Naive thymus-derived CD4-positive, alpha-beta T cell (primary cell): ENCODE data around the gene CCDC159. TPM values are rescaled to one million over a fixed set of nuclear protein-coding genes. Genes with fewer than 3 reads are reported as not detected.
"Not testable (repeated sequence)": the region's sequence is repeated elsewhere in the genome, so short reads cannot be mapped to it uniquely, and the experiment has no call there.

Experiments used
- ATAC-seq: fragments of 150-1000 bp; cut with Tn5 transposase; 2 replicates; pipeline ENCODE4 v1.10.0; 2021; ENCODE audit warnings: mild to moderate bottlenecking, moderate library complexity
- CTCF ChIA-PET: fragments of 350-600 bp; sonication (Branson Sonifier 250); formaldehyde crosslinking; loops from one replicate; lab custom pipeline; 2021; ENCODE audit warnings: antibody characterized with exemption; lab: Charles Lee
- POLR2A ChIA-PET: fragments of 350-600 bp; sonication (Branson Sonifier 250); formaldehyde crosslinking; loops from one replicate; lab custom pipeline; 2021; ENCODE audit warnings: antibody characterized with exemption, inconsistent platforms; lab: Charles Lee
- DNase-seq, 9 donors: peaks; one replicate each; pipeline versions ENCODE4 v3.0.0 to v3.0.0-alpha.2; 2020 to 2022; ENCODE audit warnings: mixed read lengths in 1 of 9
- H3K27ac ChIP-seq: one replicate; pipeline ENCODE4 v1.7.0; 2013; ENCODE audit warnings: mild to moderate bottlenecking, low read depth, low read length, moderate library complexity
- H3K27me3 ChIP-seq, 2 donors: one replicate each; pipeline ENCODE4 v1.7.0; 2013; ENCODE audit warnings: low read length in 2 of 2, mild to moderate bottlenecking in 2 of 2, moderate library complexity in 2 of 2; ENCODE audit not compliant: control insufficient read depth in 2 of 2, insufficient read depth in 2 of 2
- H3K36me3 ChIP-seq, 3 experiments: 1 replicate in 2 of 3; 2 replicates in 1 of 3; pipeline ENCODE4 v1.7.0; 2013; ENCODE audit warnings: low read length in 3 of 3, mild to moderate bottlenecking in 3 of 3, moderate library complexity in 1 of 3; ENCODE audit not compliant: insufficient read depth in 3 of 3, control insufficient read depth in 2 of 3
- H3K4me1 ChIP-seq, 2 donors: one replicate each; pipeline ENCODE4 v1.7.0; 2013; ENCODE audit warnings: low read length in 2 of 2, mild to moderate bottlenecking in 2 of 2, moderate library complexity in 1 of 2; ENCODE audit not compliant: control insufficient read depth in 2 of 2, insufficient read depth in 2 of 2
- H3K4me3 ChIP-seq: 2 replicates; pipeline ENCODE4 v1.7.0; 2013; ENCODE audit warnings: mild to moderate bottlenecking, low read length
- H3K9me3 ChIP-seq, 3 experiments: 1 replicate in 2 of 3; 2 replicates in 1 of 3; pipeline ENCODE4 v1.7.0; 2013; ENCODE audit warnings: low read length in 3 of 3; ENCODE audit not compliant: control insufficient read depth in 2 of 3
- H3K27ac Mint-ChIP-seq, 9 donors: one replicate each; pipeline ENCODE4 v1.8.0; 2020 to 2022; ENCODE audit warnings: mixed read lengths in 9 of 9, mild to moderate bottlenecking in 8 of 9, moderate library complexity in 5 of 9, inconsistent platforms in 2 of 9
- H3K27me3 Mint-ChIP-seq, 5 donors: one replicate each; pipeline ENCODE4 v1.8.0; 2021 to 2022; ENCODE audit warnings: mixed read lengths in 5 of 5, mild to moderate bottlenecking in 1 of 5
- H3K36me3 Mint-ChIP-seq, 5 donors: one replicate each; pipeline ENCODE4 v1.8.0; 2020 to 2022; ENCODE audit warnings: mixed read lengths in 5 of 5, mild to moderate bottlenecking in 3 of 5, inconsistent platforms in 1 of 5
- H3K4me1 Mint-ChIP-seq, 7 donors: one replicate each; pipeline ENCODE4 v1.8.0; 2020 to 2022; ENCODE audit warnings: mixed read lengths in 7 of 7, mild to moderate bottlenecking in 3 of 7, inconsistent platforms in 1 of 7
- H3K4me3 Mint-ChIP-seq, 10 donors: one replicate each; pipeline ENCODE4 v1.8.0; 2020 to 2022; ENCODE audit warnings: mild to moderate bottlenecking in 10 of 10, mixed read lengths in 10 of 10, moderate library complexity in 6 of 10, inconsistent platforms in 2 of 10
- H3K9me3 Mint-ChIP-seq, 11 donors: one replicate each; pipeline ENCODE4 v1.8.0; 2020 to 2022; ENCODE audit warnings: mixed read lengths in 11 of 11, mild to moderate bottlenecking in 4 of 11, inconsistent platforms in 1 of 11, moderate library complexity in 1 of 11
- intact Hi-C, 2 donors: fragments of 100-400 bp; cut with micrococcal nuclease; formaldehyde crosslinking; loops; one replicate each; pipeline ENCODE4 v1.15.1; 2023
- polyA plus RNA-seq, 2 donors: library from polyadenylated mRNA; unstranded; fragments of 300-500 nt; fragmentation: Illumina TruSeq; gene quantifications; one replicate each; pipeline ENCODE4 v1.2.3, GENCODE V29; 2021
- total RNA-seq, 6 experiments: library from RNA in 5 of 6; stranded (reverse) in 5 of 6; gene quantifications; 1 replicate in 5 of 6; 2 replicates in 1 of 6; pipeline ENCODE4 v1.2.3 and lab custom pipeline; 2021 to 2026

CCDC159 gene
- total and polyA plus RNA-seq, 7 experiments from 2014 or later: 10.0 to 87.4 (median 57.5) TPM

DNA sequence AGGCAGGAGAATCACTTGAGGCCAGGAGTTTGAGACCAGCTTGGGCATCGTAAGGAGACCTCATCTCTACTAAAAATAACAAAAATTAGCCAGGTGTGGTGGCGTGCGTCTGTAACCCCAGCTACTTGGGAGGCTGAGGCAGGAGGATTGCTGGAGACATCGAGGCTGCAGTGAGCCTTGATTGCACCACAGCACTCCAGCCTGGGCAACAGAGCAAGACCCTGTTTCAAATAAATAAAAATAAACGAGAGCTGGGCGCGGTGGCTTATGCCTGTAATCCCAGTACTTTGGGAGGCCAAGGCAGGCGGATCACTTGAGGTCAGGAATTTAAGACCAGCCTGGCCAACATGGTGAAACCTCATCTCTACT, 6.2 kb upstream of the CCDC159 start:
- H3K4me1 ChIP-seq: peaks cover 7 to 29% of the 10 kb centered on the region in 2 donors
- H3K36me3 Mint-ChIP-seq: peaks cover 6 to 24% (median 17%) of the 10 kb centered on the region in 5 donors
- peak overlapping the region; percentile 75 for H3K4me3 ChIP-seq
- peaks cover 0 to 41% (median 29%) of the 10 kb centered on the region in 7 donors for H3K4me1 Mint-ChIP-seq
- H3K27me3 ChIP-seq, H3K9me3 ChIP-seq, H3K27ac ChIP-seq, DNase-seq, H3K9me3 Mint-ChIP-seq, H3K27me3 Mint-ChIP-seq, intact Hi-C loops, ATAC-seq: not testable (repeated sequence)
- ChIA-PET CTCF (interaction anchor here (0.5 to 0.9 kb wide), 3 partner anchors 12 to 301 kb away, joined by 3 read pairs; partner anchors contain the start of gene SWSAP1), POLR2A (interaction anchor here (0.6 to 4.2 kb wide), 3 partner anchors 34 to 173 kb away, joined by 3 to 24 read pairs (median 9); partner anchors contain the start of gene SWSAP1)
- H3K4me3 Mint-ChIP-seq: peak overlapping the region; percentile 75 to 88 (median 80)
- peaks cover 0 to 19% (median 4%) of the 10 kb centered on the region in 3 experiments for H3K36me3 ChIP-seq
- peak overlapping the region in 2 of 9 donors; percentile 52 to 86 for H3K27ac Mint-ChIP-seq

DNA sequence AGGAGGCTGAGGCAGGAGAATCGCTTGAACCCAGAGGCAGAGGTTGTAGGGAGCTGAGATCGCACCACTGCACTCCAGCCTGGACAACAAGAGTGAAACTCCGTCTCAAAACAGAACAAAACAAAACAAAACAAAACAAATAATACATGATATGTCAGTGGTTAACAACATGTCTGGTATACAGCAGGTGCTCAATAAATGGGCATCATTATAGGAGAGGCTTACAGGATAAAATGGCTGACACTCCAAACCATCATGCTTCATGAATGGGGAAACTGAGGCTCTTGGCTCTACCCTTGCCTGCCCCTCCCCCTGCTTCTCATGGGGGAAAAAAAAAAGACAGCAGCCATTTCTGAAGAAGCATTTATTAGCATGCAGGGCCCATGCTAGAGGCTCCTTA, 3.9 kb upstream of the CCDC159 start:
- H3K4me1 Mint-ChIP-seq: peaks cover 21 to 57% (median 45%) of the 10 kb centered on the region in 7 donors
- peak overlapping the region in 1 of 10 donors; percentile 45 for H3K4me3 Mint-ChIP-seq
- H3K9me3 ChIP-seq: no peaks in the 10 kb centered on the region
- ATAC-seq (no peak), DNase-seq (no peak)
- no peaks in the 10 kb centered on the region for H3K9me3 Mint-ChIP-seq
- intact Hi-C loops: no loop called here
- no peak overlapping the region for H3K27ac Mint-ChIP-seq
- no peak overlapping the region for H3K27ac ChIP-seq
- H3K27me3 ChIP-seq: no peaks in the 10 kb centered on the region
- H3K36me3 ChIP-seq: peaks cover 0 to 9% (median 0%) of the 10 kb centered on the region in 3 experiments
- peaks cover 18 to 39% of the 10 kb centered on the region in 2 donors for H3K4me1 ChIP-seq
- CTCF ChIA-PET: no interaction called here
- no peaks in the 10 kb centered on the region for H3K27me3 Mint-ChIP-seq
- POLR2A ChIA-PET: no interaction called here
- no peak overlapping the region for H3K4me3 ChIP-seq
- peaks cover 0 to 5% (median 0%) of the 10 kb centered on the region in 5 donors for H3K36me3 Mint-ChIP-seq

DNA sequence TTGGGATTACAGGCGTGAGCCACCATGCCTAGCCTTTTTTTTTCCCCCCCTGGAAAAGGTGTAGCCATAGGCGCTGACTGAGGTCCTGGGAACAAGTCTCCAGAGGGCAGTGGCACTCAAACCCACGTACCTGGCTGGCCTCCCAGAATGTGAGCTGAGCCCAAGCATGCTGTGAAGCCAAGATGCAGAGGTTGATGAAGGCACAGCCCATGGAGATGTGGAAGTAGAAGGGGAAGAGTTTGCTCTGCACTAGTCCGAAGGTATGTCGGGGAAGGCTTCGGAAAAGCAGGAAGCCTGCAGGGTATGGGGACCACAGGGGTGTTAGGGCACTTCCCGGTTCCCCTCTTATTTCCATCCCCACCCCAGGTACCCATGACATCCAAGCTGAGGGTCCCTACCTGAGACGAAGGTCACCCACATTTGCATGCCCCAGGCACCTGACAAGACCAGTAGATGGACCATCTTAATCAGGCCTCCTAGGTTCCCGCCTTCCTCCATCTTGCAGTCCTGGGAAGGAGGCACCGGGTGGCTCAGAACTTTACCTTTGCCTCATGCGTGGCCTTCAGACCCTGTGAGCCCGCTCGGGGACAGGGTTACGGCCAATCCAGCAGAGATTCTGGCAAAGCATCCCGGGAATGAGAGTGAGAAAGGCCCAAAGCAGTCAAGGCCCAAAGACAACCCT, 1.1 kb upstream of the CCDC159 start:
- H3K4me1 ChIP-seq: peaks cover 13 to 14% of the 10 kb centered on the region in 2 donors
- H3K4me1 Mint-ChIP-seq: peaks cover 22 to 39% (median 29%) of the 10 kb centered on the region in 7 donors
- POLR2A ChIA-PET: interaction anchor here (1.5 to 4.8 kb wide), 4 partner anchors 12 to 32 kb away, joined by 3 to 36 read pairs (median 4); partner anchors contain the start of gene SWSAP1

DNA sequence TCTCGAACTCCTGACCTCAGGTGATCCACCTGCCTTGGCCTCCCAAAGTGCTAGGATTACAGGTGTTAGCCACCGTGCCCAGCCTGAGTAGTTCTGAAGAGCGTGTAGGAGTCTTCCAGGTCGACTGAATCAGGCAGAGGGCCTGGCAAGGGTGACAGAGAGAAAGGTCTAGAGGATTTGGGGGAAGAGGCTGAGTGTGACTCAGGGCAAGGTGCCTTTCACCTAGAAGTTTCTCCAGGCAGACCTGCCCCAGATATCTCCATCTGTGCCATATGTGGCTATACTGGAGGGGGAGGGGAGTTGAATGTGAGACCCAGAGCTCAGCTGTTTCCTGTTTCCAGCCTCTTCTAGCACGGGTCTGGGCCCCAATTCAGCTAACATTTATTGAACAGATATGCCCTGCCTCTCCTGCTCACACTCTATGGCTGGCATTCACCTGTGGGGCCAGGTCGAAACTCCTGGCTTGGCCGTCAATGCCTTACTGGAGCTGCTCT, 1.3 kb downstream of the CCDC159 start:
- Histone ChIP-seq H3K27me3 (no peaks in the 10 kb centered on the region), H3K36me3 (peaks cover 0 to 7% (median 0%) of the 10 kb centered on the region in 3 experiments), H3K4me1 (peaks cover 13 to 14% of the 10 kb centered on the region in 2 donors), H3K4me3 (no peak overlapping the region), H3K27ac (no peak overlapping the region), H3K9me3 (peaks cover 0 to 9% (median 0%) of the 10 kb centered on the region in 3 experiments)
- Mint-ChIP-seq H3K9me3 (peaks cover 0 to 9% (median 0%) of the 10 kb centered on the region in 11 donors), H3K4me3 (peak overlapping the region; percentile 64 to 100 (median 98)), H3K36me3 (peaks cover 0 to 9% (median 0%) of the 10 kb centered on the region in 5 donors), H3K4me1 (peaks cover 22 to 39% (median 29%) of the 10 kb centered on the region in 7 donors), H3K27me3 (no peaks in the 10 kb centered on the region), H3K27ac (peak overlapping the region in 7 of 9 donors; percentile 36 to 97 (median 70))
- POLR2A ChIA-PET: interaction anchor here (0.6 to 4.8 kb wide), 6 partner anchors 10 to 735 kb away, joined by 3 to 36 read pairs (median 4); partner anchors contain the start of gene SWSAP1
- DNase-seq: no peak
- intact Hi-C loops: loop anchor here in 1 of 2 donors (5.0 kb wide), 1 partner anchor 390 kb away; the partner anchor contains the start of gene ZNF823
- CTCF ChIA-PET: no interaction called here
- ATAC-seq: no peak

More for the DNA sequence above, 1.1 kb upstream of the CCDC159 start:
- H3K27me3 Mint-ChIP-seq: no peaks in the 10 kb centered on the region
- CTCF ChIA-PET: interaction anchor here (1.5 kb wide), 1 partner anchor 30 kb away, joined by 13 read pairs; the partner anchor contains the start of gene SWSAP1
- Histone ChIP-seq H3K27me3 (no peaks in the 10 kb centered on the region), H3K36me3 (peaks cover 0 to 7% (median 0%) of the 10 kb centered on the region in 3 experiments), H3K9me3 (peaks cover 0 to 9% (median 0%) of the 10 kb centered on the region in 3 experiments), H3K27ac (peak overlapping the region; percentile 83), H3K4me3 (peak overlapping the region; percentile 75)
- DNase-seq (no peak), ATAC-seq (no peak)
- intact Hi-C loops: loop anchor here in 1 of 2 donors (5.0 kb wide), 1 partner anchor 392 kb away; the partner anchor contains the start of gene ZNF823
- peak overlapping the region; percentile 92 to 100 (median 98) for H3K4me3 Mint-ChIP-seq
- H3K9me3 Mint-ChIP-seq: peaks cover 0 to 9% (median 0%) of the 10 kb centered on the region in 11 donors
- H3K27ac Mint-ChIP-seq: peak overlapping the region in 8 of 9 donors; percentile 89 to 98 (median 95)
- peaks cover 0 to 12% (median 0%) of the 10 kb centered on the region in 5 donors for H3K36me3 Mint-ChIP-seq

- peaks cover 0 to 9% (median 0%) of the 10 kb centered on the region in 3 experiments for H3K9me3 ChIP-seq
- H3K27ac ChIP-seq: no peak overlapping the region
- no peak overlapping the region for H3K27ac Mint-ChIP-seq
- intact Hi-C loops: loop anchor here in 1 of 2 donors (5.0 kb wide), 1 partner anchor 388 kb away; the partner anchor contains the start of gene ZNF823
- no peak overlapping the region for H3K4me3 ChIP-seq
- H3K4me1 ChIP-seq: peaks cover 13 to 14% of the 10 kb centered on the region in 2 donors
- no peak overlapping the region for H3K4me3 Mint-ChIP-seq
- peaks cover 0 to 9% (median 0%) of the 10 kb centered on the region in 11 donors for H3K9me3 Mint-ChIP-seq
- peaks cover 0 to 4% (median 0%) of the 10 kb centered on the region in 3 experiments for H3K36me3 ChIP-seq
- peaks cover 0 to 9% (median 0%) of the 10 kb centered on the region in 5 donors for H3K36me3 Mint-ChIP-seq
- DNase-seq: no peak
- POLR2A ChIA-PET: interaction anchor here (0.5 to 4.8 kb wide), 2 partner anchors 14 to 26 kb away, joined by 4 to 36 read pairs; partner anchors contain the start of gene SWSAP1
- no peak for ATAC-seq
- CTCF ChIA-PET: no interaction called here
- H3K4me1 Mint-ChIP-seq: peaks cover 22 to 39% (median 29%) of the 10 kb centered on the region in 7 donors
- no peaks in the 10 kb centered on the region for H3K27me3 Mint-ChIP-seq
- H3K27me3 ChIP-seq: no peaks in the 10 kb centered on the region
Observed at GRCh38 chr19:11349171-11349570, 2.9 kb downstream of the CCDC159 start.

- DNase-seq, H3K27ac Mint-ChIP-seq, H3K36me3 Mint-ChIP-seq, H3K36me3 ChIP-seq, H3K4me1 ChIP-seq, H3K27ac ChIP-seq, CTCF ChIA-PET, H3K9me3 Mint-ChIP-seq, ATAC-seq, intact Hi-C loops, H3K27me3 ChIP-seq, H3K9me3 ChIP-seq, H3K4me3 ChIP-seq: not testable (repeated sequence)
- Mint-ChIP-seq H3K27me3 (peaks cover 0 to 17% (median 7%) of the 10 kb centered on the region in 5 donors), H3K4me1 (peaks cover 9 to 19% (median 13%) of the 10 kb centered on the region in 7 donors), H3K4me3 (peak overlapping the region in 8 of 10 donors; percentile 14 to 90 (median 46))
- POLR2A ChIA-PET: interaction anchor here (0.7 to 0.9 kb wide), 2 partner anchors 8 to 15 kb away, joined by 3 read pairs; partner anchors contain the start of genes CCDC159 and TMEM205
Observed at GRCh38 chr19:11354102-11354501, 7.8 kb downstream of the CCDC159 start.
